HG03103 (cell line): ENCODE measurements around the gene MAP7.

Source experiments
- ATAC-seq: cut with Tn5 transposase; IDR thresholded peaks from one replicate; pipeline ENCODE4 v1.9.1; 2021; ENCODE audit warnings: low read depth; ENCODE audit not compliant: unreplicated experiment

The MAP7 gene

DNA sequence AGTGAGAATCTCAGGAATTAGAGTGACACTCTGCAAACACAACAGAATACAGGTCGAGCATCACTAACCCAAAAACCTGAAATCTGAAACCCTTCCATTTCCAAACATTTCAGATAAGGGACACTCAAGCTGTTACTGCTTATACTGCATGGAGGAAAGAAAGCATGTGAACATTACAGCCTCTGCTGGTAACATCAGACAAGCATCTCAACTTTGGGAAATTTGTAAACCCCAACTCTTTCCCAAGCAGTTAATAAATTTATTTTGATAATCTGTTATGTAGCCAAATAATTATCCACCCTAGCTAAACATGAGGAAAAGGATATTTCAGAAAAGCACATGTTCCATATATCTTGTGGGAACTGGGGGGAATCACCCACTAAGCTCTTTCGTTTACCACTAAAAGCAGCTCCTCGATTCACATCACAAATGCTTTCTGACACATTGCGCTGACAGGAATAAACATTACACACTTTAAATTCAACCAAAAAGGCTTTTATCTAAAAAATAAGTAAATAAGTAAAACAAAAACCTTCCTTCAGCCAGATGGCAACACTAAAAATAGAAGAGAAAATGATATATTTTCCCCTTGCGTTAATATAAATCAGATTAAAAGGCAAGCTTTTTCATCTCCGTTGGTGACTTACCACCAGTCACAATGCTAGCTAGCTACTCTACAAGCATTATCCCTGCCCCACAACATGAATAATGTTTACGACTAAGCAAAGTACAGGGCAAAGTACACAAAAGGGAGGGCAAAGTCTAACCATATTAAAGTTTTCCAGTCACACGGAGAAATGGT, 120.8 kb downstream of the MAP7 start:
- no peak for ATAC-seq

DNA sequence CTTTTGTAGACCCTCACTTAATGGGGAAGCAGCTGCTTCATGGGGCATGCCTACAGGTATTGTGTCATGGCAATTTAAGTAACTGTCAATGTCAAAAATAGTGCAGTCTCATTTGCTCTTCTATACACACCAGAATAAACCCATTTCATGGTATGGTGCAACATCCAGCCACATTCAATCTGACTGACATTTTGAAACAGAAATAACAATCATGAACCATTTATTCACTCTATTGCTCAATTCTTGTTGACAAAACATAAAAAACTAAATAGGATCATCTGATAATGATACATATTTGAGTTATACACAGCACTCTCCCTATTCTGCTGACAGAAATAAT, 122.9 kb downstream of the MAP7 start:
- no peak for ATAC-seq

DNA sequence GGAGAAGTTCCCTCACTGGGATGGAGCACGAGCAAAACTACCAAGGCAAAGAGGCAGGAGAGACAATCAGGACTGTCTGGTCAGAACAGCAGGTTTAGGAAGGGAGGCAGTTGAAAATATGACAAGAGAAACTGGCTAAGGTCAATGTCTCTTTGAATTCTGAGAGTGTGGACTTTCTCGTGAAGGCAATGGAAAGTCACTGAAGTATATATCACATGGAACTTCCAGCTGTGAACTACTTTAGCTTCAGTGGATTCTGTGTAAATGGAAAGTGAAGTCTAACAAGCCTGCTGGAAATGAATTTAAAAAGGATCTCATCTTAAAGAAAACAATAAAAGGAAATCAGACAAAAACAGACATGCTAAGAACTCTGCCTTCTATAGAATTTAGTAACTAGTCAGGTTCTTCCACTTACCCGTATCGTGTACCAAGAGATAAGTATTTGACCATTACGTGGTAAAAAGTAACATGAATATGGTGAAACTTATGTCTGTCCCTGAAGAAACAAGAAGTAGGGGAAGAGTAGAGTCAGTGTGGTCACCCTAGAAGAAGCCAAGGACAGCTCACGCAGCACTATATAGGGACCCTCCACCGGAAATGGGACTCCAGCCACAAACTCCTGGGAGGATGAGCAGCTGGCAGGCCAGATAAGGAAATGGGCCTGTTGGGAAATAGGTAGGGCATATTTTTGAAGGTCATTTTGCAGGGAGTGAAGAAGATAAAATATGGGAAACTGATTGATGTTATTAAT, 123.4 kb downstream of the MAP7 start:
- ATAC-seq: no peak

DNA sequence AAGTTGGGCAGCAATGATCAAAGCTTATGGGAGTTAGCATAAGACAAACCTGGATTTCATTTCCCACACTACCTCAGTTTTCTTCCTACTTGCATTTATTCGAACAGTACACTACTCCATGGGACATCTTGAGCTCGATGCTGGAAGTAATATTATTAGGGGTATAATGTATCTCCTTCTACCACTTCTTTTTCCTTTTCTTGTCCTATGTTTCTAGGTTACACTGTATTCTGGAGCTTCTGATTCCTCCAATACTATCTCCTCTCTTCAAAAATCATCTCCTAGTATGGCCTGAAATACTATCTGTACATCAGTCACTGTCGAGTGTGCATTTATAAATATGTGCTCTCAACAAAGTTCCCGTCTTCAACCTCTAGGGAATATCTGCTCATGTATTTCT, 124.4 kb downstream of the MAP7 start:
- no peak for ATAC-seq

DNA sequence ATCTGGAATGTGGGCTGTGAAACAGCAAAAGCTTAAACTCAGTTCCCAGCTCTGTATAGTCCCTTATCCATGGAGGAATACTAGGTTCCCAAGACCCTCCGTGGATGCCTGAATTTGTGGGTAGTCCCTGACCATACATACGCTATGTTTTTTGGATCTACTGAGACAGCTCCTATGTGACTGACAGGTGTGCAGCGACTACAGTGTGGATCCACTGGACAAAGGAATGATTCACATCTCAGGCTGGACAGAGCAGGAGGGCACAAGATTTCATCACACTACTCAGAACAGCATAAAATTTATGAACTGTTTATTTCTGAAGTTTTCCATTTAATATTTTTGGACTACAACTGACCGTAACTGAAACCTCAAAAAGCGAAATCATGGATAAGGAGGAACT, 125.3 kb downstream of the MAP7 start:
- ATAC-seq: no peak

DNA sequence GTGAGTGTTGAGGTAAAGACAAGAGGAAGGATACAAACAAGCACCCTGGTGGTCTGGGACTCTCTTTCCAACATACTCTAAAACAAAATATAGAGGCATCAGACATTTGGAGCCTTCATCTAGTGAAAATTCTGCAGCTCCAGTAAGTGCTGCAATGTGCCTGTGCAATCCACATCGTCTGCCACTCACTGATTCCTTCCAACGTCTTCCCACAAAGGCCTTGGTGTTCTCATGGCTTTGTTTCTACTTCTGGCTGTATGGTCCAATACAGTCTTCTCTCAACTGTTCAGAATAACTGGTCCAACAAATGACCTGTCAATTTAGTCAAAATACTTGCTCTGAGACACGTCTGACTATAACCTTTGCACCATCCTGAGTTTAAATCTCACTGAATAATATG, 125.8 kb downstream of the MAP7 start:
- no peak for ATAC-seq

GRCh38 chr6:136421537-136422158, 128.6 kb downstream of the MAP7 start:
- ATAC-seq: no peak

DNA sequence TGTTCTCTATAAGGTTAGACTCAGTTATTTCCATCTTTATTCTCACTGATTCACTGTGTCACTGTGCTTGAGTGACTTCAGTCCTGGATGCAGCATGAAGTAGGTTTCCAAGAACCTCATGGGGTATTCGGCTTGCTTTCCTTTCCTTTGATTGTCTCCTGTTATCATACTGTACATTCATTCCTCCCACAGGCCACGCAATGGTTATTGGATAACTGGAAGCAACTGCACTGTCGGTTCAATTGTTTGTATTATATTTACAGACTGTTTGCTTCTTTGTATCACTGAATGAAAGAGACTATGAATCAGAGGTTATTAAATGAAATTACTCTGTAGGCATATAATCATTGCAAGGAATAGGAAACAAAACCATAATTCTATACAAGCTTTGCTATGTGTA, 129.4 kb downstream of the MAP7 start:
- ATAC-seq: no peak

DNA sequence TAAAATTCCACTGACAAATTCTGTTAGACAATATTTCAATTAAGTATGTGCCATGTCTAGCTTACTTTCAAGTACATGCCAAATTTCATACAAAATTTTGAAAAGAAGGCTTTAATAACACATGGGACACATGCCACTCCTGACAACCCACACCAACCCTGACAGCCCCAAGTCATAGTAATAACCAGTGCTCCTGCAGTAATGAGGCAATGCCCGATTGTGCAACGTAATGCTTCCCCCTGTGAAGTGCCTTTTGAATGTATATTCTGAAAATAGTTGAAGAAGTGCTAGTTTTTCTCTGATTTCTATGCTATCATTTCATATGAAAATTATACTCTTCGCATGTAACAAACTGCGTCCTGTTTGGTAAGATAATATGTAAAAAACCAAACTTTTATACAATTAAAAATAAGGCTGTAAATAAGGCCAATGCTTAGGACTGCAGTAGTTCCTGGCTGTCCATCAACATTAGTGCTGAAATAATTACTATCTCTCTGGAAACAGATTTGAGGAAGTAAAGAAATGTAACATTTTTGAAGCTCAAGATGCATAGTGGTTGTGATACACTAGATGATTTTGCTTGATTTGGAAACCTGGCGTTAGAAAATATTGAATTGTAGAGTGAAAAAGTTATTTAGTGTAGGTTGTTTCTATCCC, 134.7 kb downstream of the MAP7 start:
- ATAC-seq: no peak

GRCh38 chr6:136412410-136412809, 137.8 kb downstream of the MAP7 start:
- ATAC-seq: no peak

DNA sequence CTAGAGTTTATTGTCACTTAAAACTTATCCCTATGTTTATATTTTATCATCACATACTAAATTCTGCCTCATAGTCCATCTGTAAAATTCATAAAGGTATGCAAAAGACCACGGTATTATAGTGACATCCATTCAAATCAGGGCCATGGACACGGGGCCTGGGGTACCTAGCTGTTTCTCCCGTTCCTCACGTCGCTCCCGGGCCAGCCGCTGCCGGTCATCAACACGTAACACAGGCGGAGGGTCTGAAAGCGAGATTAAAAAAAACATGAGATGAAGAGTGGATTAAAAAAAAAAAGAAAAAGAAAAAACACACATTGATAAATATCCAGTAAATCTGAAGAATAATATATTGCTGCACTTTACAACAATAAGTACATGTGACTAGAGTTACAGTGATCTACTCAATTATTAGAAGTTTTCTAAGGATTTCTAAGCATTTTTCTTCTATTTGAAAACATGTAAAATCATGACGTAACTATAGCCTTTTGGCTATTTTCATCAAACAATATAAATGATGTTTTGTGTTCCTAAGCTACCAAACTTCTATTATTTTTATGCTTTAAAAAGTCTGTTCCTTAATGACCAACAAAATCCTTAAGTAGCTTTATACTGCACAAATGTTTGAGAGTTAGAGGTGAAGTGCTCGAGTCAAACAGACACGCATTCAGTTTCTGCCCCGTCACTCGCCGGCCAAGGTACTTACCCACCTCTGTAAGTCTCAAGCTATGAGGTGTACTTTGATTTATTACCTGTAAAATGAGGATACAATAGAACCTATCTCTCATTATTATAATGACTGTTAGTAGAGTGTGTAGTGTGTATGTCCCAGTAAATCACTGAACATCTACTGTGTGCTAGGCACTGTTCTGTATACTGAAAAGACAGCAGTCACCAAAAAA, 138.5 kb downstream of the MAP7 start:
- no peak for ATAC-seq

DNA sequence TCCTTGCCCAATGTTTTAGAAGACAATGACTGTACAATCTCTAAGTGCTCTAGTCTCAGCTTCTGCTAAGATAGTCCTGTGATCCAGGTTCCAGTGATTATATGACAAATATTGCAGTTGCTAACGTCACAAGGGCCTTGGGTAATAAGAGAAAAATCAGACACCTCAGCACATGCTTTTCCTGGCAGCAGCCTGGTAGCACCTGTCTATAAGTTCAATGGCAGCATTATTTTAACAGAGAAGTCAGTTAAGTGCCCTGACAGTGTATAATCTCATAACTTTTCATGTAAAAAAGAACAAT, 139.2 kb downstream of the MAP7 start:
- no peak for ATAC-seq

- ATAC-seq: peak; percentile 71
Observed at GRCh38 chr6:136410201-136411024, 139.8 kb downstream of the MAP7 start.

- ATAC-seq: no peak
Observed at GRCh38 chr6:136409597-136409996, 140.6 kb downstream of the MAP7 start.

DNA sequence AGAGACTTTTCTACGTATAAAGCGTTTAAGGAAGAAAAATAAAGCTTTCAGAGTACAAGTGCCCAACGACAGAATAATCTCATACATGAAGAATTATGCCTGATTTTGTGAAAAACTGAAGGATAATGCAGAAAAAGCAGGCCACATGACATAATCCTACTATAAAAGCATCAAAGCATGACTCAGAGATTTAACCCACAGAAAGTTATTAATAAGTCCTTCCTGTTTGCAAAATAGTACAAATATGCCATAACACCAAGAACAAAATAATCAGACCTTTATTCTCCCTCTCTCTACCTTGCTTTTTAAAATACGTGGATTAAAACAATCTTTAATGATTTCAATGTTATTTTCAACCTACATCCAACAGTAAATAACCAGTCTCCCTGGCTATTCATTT, 142.0 kb downstream of the MAP7 start:
- ATAC-seq: no peak

GRCh38 chr6:136405420-136406029, 144.7 kb downstream of the MAP7 start:
- no peak for ATAC-seq

- no peak for ATAC-seq
Observed at GRCh38 chr6:136404627-136405419, 145.4 kb downstream of the MAP7 start.

DNA sequence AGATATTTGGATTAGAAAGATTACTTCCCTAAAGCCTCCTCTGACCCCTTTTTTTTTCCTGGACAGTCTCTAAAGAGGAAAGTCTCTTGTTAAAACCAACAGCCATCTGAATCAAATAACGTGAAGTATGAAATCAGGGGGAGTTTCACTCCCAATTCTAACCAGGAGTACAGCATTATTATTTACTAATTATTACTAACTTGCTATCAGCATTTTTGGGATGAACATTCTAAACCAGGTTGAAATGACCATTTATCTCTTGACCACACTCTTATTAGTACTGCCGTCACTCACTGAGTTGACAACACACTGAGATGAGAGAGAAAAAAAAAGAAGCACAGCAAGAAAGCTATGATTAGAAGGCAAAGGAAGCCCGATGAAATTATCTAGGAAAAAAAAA, 146.2 kb downstream of the MAP7 start:
- ATAC-seq: no peak
